ENCODE data around the gene ARAF.

DNA sequence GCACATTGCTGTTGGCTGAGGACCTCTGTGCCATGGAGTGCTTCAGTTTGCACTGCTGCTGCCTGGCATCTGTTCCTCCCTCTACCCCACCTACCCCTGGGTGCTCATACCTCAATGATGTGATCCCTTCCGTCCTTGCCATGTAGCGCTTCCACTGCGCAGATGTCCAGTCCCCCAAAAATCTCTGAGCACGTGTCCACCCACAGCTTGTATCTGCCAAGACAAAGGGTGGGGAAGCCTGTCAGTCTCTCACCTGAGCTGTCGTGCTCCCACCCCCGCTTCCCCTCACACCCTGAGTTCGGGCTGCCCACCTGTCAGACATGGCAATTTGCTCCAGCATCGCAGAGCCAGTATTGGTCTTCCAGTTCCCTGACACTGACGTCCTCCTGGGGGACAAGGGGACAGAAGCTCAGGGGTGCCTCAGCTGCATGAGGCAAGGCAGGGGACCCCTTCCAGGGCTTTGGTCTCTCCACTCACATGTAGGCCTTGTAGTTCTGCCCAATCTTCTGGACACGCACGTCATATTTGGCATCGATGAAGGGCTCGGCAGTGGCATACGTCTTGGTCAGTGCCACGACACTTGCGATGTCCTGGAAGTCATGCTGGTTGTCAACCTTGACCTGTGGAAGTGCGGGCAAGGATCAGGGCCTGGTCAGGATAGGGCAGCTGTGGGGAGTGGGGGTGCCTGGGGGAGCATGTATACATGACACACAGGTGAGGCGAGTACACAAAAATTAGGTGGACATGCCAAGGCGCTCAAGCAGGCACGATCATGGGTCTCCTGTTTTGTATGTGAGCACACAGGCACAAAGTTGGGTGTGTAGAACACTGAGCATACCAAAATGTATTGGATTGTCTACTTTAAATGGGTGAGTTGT lies 15.3 kb downstream of the ARAF start:
- TF ChIP-seq CTCF (IDR thresholded peaks at IDR 0.05; ENCODE audit: low read depth, low read length) (no peak), EZH2phosphoT487 (IDR thresholded peaks at IDR 0.05; ENCODE audit: low read depth) (no peak)
